ENCODE measurements around the gene ZSCAN5C.
"Not testable (repeated sequence)": the region's sequence is repeated elsewhere in the genome, so short reads cannot be mapped to it uniquely, and the experiment has no call there.

ZSCAN5C gene

DNA sequence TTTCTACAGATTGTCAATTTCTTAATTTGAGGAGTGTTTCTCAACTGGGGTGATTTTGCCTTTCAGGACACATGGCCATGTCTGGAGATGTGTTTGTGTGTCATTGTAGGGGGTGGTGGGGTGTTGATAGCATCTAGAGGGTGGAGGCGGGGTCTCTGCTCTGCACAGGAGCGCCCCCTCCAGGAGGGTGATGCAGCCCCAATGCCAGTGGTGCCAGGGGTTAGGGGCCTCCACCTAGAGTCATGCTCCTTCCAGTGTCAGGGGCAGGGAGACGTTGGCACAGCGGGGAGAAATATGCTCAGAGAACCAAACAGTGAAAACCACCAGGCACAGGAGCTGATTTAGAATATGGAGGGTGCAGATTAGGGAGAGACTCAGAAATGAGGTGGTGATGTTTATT, 43.7 kb downstream of the ZSCAN5C start:
- H3K4me3 ChIP-seq (ENCODE audit: low read length); H3K36me3 ChIP-seq (ENCODE audit: control insufficient read depth, insufficient read depth, low read length); H3K9ac ChIP-seq (ENCODE audit: low read length); H3K9me3 ChIP-seq (ENCODE audit: control insufficient read depth, low read length); H3K27me3 ChIP-seq (ENCODE audit: control insufficient read depth, insufficient read depth, low read length); H3K4me1 ChIP-seq (ENCODE audit: control insufficient read depth, insufficient read depth, low read length): not testable (repeated sequence)

DNA sequence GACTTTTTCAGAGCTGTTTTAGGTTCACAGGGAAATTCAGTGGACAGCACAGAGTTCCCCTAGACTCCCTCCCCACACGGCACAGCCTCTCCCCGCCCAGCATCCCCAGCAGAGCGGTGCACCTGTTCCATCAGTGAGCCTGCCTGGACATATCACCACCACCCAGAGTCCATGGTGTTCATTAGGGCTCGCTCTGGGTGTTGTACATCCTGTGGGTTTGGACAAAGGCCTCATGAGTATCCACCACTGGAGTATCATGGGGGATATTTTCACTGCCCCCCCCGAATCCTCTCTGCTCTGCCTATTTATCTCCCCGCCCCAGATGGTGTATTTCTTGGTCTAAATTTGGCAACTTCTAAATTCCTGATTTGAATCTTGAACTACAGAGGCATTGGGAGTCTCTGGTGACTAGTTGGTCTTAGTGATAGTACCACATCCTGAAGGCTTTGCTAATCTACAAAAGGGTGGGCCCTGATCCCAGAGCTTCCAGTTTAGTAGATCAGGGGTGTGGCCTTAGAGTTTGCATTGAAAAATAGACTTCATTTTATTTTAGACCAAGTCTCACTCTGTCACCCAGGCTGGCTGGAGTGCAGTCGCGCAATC, 46.8 kb downstream of the ZSCAN5C start:
- H3K27me3 ChIP-seq (ENCODE audit: control insufficient read depth, insufficient read depth, low read length); H3K4me3 ChIP-seq (ENCODE audit: low read length); H3K9ac ChIP-seq (ENCODE audit: low read length); H3K36me3 ChIP-seq (ENCODE audit: control insufficient read depth, insufficient read depth, low read length); H3K9me3 ChIP-seq (ENCODE audit: control insufficient read depth, low read length); H3K4me1 ChIP-seq (ENCODE audit: control insufficient read depth, insufficient read depth, low read length): not testable (repeated sequence)

DNA sequence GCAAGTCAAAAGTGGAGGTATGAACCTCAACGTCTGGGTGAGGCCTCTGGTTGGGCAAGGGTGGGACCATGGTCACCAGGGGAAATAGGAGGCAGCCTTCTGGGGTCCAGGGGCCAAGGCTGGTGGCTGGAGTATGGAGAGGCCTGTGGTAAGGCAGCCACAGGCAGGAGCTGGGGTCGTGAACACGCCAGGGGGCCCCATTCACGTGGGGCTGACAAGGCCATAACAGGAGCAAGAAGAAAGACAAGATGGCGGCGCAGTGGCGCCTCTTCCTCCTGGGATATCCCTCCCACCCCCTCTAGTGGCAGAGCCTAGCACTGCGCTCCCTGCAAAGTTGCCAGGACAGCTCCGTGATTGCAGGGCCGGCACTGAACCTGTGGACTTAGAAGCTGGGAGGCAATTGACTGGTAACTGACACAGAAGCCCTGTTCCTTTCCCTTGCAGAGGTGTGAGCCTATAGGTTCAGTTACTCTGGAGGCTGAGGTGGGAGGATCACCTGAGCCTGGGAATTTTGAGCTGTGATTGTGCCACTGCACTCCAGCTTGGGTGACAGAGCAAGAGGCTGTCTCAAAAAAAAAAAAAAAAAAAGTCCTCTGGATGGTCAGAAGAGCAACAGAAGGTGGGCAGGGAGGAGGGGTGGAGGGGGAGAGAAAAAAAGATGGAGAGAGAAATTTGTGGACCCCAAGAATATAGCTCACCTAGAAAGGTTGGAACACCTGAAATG, 50.8 kb downstream of the ZSCAN5C start:
- H3K36me3 ChIP-seq (ENCODE audit: control insufficient read depth, insufficient read depth, low read length): no peaks in the 10 kb centered on the region
- H3K4me3 ChIP-seq (ENCODE audit: low read length): no peak overlapping the region
- no peak overlapping the region for H3K9ac ChIP-seq (ENCODE audit: low read length)
- H3K27me3 ChIP-seq (ENCODE audit: control insufficient read depth, insufficient read depth, low read length): no peaks in the 10 kb centered on the region
- no peaks in the 10 kb centered on the region for H3K4me1 ChIP-seq (ENCODE audit: control insufficient read depth, insufficient read depth, low read length)
- no peaks in the 10 kb centered on the region for H3K9me3 ChIP-seq (ENCODE audit: control insufficient read depth, low read length)

DNA sequence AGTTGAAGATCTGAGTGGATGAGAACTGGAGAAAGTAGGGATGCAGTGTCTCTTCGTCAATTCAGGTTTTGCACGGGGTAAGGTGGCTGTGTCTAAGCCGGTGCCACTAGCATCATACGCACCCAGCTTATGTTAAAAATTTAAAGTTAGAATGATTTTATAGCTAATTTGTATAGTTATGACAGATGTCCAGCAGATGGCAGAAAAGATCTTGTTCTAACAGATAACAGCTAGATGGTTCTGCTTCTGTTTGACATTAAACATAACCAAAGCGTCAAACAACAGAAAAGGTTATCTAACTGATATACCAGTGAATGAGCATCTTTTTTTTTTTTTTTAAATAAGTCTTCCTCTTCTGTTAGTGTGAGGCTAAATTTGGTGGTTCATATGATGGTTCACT, 51.7 kb downstream of the ZSCAN5C start:
- no peaks in the 10 kb centered on the region for H3K27me3 ChIP-seq (ENCODE audit: control insufficient read depth, insufficient read depth, low read length)
- no peaks in the 10 kb centered on the region for H3K4me1 ChIP-seq (ENCODE audit: control insufficient read depth, insufficient read depth, low read length)
- no peaks in the 10 kb centered on the region for H3K9me3 ChIP-seq (ENCODE audit: control insufficient read depth, low read length)
- no peak overlapping the region for H3K4me3 ChIP-seq (ENCODE audit: low read length)
- H3K36me3 ChIP-seq (ENCODE audit: control insufficient read depth, insufficient read depth, low read length): no peaks in the 10 kb centered on the region
- H3K9ac ChIP-seq (ENCODE audit: low read length): no peak overlapping the region

DNA sequence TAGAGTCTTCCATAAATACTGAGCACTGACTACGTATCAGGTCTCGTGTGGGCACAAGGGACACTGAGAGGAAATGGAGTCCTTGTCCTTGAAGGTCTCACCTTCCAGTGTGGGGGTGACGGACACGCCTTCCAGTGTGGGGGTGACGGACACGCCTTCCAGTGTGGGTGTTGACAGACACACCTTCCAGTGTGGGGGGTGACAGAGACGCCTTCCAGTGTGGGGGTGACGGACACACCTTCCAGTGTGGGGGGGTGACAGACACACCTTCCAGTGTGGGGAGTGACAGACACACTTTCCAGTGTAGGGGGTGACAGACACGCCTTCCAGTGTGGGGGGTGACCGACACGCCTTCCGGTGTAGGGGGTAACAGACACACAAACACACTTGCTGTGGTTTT, 56.2 kb downstream of the ZSCAN5C start:
- Histone ChIP-seq H3K9ac (ENCODE audit: low read length) (no peak overlapping the region), H3K9me3 (ENCODE audit: control insufficient read depth, low read length) (no peaks in the 10 kb centered on the region), H3K36me3 (ENCODE audit: control insufficient read depth, insufficient read depth, low read length) (no peaks in the 10 kb centered on the region), H3K4me3 (ENCODE audit: low read length) (no peak overlapping the region), H3K4me1 (ENCODE audit: control insufficient read depth, insufficient read depth, low read length) (no peaks in the 10 kb centered on the region), H3K27me3 (ENCODE audit: control insufficient read depth, insufficient read depth, low read length) (no peaks in the 10 kb centered on the region)

Data from mucosa of stomach (tissue), 1 donor.